Pons (tissue), 1 donor: Measurements from ENCODE around the gene BARHL2.

Experiments used
- DNase-seq: peaks from one replicate; pipeline ENCODE4 v3.0.0-alpha.2; 2016; ENCODE audit warnings: low spot score

Gene BARHL2

DNA sequence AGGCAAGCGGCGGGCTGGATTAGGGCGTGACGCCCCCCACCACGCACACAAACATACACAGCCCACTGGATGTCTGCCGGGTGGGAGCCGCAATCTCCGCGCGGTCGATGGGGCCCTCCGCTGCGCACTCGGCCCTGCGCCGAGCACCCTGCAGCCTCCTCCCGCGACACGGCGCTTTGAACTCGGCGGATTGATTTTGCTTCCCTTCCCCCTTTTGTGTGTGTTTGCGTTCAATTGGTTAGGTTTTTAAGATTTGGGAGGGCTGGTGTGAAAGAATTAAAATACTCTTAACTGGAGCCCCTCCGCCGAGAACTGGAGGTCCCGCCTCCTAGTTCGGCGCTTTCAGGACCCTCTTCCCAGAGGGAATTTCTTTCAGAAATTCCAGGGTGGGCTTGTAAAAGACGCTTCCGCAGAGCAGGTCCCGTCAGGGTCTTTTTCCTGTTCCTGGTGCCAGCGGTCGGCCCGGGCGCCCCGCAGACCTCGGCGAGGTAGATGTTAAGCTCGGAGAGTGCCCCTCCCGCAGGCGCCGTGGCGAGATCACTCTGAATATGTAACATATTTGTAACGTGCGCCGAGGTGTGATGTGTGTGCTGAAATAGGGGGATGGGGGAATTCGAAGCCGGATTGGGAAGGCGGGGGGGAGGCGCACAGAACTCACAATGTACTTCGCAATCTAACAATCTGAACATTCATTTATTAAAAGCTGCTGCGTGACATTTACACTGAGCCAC, 8.0 kb upstream of the BARHL2 start:
- no peak for DNase-seq

DNA sequence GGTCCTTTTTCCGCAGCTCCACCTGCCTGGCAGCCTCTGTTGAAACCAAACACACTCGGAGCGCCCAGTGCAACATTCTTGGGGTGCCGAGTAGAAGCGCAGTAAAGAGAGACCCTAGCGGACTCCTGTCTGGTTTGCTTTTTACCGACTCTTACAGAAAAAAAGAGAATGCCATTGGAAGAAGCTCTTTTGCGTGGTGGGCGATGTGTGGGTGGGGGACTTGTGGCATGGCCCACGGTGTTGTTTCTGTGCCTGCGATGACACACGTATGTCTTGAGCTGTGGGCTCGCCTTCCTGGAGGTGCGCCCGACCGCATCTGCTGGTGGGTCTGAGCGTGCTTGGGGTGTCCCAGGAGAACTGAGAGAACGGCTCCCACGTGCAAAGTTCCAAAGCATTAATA, 7.3 kb upstream of the BARHL2 start:
- DNase-seq, result no peak

DNA sequence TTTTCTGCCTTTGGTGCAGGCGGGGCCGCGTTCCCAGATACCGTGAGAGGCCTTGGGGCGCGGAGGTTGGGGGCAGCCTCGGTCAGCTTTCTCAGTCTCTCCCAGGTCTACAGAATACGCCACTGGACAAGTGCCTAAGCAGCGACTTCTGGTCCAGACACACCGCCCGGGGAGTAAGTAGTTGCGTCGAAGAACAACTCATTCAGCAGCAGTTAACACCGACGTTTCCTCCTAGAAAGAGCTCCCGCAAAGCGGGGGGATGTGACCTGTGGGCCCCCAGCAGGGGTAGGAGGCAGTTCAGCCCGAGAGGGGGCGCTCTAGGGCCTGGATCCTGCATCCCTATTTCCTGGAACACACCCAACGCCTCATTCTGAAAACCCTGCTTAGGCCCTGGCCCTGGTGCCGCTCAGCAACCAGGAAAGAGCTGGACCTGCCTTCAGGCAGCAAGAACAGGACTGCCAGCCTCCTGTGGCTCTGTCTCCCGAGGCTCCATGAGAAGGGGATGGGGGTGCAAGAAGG, 6.5 kb upstream of the BARHL2 start:
- DNase-seq, result no peak

DNA sequence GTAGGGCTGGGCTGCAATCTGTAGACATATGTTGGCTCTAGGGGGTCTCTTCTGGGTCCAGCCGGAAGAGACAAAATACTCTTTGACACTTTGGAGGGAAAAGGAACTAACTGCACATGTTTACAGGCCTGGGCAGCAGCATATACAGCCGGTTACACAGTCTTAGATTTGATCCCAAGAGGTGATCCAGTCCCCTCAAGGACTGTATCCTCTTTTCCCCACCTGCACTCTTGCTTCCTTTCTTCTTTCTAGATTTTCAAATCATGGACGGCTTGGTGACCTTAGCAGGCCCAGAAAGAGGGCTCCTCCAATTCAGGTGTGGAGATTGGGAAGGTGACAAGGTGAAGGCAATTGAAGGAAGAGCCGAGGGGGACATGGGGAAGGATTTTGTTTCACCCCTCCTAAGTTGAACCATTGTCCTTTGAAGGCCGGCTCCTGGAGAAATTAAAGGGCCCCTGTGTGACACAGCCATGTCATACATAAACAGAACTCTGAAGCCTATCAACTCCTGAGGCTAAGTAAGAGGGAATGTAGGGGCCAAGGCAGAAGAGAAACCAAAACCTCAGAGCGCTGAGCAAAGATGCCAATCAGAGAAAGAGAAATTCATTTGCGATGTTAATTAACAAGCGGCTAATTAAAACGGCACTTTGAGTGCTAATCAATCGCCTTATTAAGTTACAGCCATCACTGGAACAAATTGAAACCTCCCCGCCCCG, 5.9 kb upstream of the BARHL2 start:
- DNase-seq, result no peak

DNA sequence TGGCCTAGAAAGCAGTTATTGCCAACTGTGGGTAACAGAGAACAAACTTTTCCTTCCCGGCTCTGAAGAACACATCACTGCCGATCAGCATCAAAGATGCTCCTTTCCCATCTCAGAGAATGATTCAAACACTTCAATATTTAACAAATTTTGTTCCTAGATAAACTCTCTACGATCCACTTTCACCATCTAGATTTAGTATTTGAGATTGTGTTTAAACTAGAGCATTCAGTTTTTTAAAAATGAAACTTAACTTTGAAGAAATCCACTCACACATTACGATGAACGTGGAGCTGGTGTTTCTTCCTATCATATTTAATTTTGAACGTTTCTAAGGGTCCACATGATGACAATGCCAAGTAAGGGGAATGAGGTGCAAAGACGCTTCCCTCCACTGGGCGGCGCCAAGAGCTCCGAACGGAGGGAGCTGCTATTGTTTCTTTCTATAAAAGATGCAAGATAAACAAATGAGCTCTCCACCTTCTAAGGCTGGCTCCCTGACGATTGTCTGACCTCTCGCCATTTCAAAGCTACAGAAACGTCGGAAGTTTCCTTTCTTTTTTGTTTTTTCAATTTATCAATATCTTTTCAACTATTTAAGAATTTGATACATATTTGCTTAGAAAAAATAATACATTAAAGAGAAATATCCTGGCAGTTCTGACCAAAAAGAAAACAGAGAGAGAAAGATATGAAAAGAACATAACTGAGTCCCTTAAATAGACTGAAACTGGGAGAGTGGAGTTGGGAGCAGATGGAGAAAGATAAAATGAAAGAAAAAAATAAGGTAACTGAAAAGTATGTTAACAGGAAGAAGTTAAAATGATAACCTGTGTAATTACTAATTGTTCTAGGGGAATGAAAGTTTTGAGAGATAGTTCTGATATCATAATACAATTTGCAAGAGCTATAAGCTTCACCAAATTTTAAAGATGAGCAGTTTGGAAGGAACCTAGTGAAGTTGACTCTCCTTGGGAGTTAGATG, 4.4 kb upstream of the BARHL2 start:
- DNase-seq, result peak; percentile 62

DNA sequence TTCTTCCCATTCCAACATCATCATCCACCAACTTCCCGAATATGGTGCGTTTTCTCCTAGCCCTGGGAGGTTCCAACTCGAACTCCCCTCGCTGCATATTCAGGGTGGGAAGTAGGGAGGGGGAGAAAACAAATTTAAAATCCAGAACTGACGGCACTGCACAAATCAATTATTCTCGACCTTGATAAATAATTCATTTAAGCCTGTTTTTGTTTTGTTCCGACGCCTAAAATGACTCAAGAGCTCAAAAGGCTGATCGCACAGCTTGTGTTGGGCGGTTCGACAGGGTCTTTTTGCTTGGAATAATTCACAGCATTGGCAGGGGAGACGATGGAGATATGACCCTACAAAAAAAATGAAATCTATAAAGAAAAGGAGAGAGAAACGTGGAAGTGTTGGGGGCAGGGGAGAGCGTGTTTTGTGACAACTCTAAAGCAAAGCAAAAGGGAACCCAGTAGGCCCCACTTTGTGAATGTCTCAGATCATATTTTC, 3.1 kb upstream of the BARHL2 start:
- DNase-seq, result no peak

DNA sequence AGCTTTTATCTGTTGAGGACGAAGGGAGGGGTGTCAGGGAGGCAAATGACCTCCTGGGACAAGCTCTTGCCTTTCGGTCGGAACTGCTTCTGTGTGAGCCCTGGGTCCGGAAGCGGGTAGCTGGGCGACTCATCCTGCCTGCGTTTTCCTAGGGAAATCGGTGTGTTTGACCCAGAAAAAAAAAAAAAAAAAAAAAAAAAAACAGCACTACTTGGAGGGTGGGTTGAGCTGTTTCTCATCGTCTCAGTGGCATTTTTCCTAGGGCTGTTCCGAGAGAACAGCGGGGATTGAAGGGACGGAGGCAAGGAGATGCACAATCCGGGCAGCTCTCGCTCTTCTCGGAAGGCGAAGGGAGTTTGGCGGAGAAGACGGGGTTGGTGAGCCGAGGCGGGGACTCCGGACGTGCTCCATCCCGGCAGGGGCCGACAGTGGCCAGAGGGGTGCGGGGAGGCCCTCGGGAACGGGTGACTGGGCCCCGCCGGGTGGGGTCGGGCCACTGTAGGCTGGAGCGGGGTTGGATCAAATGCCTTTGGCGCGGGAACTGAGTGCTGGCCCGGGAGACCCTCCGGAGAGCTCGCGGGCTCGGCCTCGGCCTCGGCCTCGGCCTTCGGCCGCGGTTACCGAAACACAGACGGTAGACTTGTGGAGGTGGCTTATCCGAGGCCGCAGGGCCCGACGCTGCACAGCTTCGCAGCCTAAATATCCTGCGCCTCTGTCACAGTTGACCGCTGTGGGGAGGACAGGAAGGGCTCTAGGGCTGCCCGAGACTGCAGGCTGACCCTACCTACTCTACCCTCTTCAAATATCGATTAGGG, 2.4 kb upstream of the BARHL2 start:
- no peak for DNase-seq

DNA sequence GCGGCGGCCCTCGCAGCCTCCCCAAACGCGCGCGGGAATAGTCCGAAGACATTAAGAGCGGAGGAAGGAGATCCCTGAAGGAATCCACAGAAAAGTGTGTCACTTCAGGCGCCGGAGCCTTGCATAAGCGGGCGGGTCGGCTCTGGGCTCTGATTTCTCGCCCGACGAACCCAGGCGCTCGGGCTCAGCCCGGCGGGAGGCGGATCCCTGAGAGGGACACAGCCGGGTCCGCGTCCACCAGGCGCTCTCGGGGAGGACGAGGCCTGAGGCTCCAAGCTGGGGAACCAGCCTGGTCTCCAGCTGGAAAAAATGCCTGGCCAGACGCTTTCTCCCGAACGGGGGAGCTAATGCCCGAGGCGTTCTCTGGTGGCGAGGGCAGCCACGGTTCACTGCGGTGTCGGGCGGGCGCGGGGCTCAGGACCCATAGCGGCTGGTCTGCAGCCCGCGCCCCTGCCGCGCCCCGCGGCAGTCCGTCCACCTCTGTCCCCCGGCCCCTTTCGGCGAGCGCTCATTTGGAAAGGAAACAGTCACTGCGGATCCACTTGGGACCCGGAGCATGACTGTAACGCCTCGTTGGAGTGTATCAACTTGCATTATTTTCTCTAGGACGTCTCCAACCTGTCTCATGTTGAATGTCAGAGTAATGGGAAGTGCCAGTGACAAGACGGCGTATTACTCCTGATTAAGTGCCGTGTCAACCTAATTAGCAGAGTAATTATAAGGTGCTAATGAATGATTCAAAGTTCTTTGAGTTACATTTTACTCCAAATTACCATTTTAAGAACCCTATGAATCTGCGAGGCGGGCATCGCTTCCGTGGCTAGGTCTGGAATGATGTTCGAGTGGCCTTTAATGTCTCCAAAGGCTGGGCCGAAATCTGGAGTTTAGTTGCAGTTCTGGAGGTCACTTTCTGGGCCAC, 1.6 kb upstream of the BARHL2 start:
- DNase-seq, result no peak

DNA sequence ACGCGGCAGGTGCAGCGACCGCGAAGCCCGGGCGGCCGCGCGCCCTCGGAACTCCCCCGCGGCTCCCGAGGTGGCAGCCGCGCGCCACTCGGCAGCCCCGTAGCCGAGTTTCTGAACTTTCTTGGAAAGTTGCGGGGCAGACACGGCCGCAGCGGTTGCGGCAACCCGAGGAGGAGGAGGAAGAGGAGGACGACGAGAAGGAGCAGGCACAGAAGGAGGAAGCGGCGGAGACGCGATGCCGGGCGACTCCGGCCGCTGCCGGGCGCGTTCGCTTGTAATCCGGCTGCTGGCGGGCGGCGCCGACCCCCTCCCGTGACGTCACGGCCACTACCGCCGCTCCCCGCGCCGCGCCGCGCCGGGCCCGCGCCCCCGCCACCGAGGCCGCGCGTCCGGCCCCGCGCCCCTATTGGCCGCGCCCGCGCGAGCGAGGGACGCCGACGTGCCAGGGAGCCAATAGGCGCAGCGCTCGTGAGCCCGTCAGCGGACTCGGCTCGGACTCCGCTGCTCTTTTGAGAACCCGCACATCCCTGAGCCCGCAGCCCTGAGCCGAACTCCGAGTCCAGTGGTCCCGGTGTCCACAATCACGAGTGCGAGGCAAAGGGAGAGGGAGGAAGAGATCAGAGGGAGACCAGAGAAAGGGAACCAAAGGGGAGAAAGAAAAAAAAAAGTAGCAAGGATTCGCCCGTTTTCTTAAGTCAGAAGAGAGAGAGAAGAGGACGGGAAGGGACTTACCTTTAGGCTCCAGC, 736 bp upstream of the BARHL2 start:
- no peak for DNase-seq

DNA sequence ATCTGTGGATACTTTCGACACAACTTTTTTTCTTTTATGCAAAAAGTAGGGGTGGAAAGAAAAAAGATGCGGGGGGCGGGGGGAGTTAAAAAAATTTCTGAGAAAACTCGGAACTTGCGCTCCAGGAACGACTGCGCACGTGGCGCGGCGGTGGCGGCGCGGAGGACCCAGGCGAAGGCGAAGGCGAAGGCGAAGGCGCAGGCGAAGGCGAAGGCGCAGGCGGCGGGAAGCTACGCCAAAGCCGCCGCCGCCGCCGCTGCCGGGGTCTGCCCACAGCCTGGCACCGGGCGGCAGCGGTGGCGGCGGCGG, 208 bp upstream of the BARHL2 start:
- DNase-seq, result no peak

DNA sequence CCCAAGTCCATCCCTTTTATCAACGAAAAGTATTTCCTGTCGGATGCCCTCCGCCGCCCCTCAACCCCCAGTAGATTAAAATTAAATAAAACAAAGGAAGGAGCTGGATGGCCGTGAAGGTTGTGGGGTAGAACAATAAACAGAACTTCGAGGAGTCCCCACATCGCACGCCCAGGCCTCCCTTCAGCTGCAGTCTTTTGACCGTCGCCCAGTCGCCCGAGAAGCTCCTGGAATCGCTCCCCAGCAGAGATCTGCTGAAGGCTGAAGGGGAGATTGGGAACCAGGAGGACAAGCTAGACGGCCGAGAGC, 905 bp downstream of the BARHL2 start:
- no peak for DNase-seq

DNA sequence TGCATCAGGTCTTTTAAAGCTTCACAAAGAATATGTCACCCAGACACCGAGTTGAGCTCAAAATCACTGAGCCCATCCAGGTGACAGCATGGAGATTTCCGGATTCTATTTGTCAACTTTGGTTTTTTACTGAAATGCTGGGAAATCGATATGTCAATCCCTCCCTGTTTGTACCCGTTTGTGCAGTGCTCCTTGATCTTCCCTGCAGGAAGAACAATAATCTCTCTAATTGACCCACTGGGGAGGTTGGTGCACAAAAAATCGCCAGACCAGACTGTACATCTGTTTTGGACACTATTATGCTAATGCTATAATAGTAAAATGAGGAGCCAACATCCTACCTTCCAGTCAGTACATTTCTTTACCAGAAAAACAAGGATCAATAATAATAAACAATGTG, 1.8 kb downstream of the BARHL2 start:
- no peak for DNase-seq

DNA sequence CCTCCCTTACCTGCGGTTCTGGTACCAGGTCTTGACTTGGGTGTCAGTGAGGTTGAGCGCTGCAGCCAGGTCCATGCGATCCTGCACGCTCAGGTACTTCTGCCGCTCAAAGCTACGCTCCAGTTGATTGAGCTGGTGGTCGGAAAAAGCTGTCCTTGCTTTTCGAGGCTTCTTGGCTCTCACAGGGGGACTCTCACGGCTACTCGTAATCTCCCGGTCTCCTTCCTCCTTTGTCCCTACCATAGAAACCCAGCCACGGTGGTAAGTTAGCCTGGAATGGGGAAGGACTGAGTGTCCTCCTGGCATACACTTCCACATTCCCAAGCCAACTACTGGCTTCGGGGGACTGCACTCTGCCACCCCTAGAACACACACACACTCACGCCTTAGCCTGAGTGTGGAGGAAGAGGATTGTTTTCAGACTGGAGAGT, 2.6 kb downstream of the BARHL2 start:
- no peak for DNase-seq

DNA sequence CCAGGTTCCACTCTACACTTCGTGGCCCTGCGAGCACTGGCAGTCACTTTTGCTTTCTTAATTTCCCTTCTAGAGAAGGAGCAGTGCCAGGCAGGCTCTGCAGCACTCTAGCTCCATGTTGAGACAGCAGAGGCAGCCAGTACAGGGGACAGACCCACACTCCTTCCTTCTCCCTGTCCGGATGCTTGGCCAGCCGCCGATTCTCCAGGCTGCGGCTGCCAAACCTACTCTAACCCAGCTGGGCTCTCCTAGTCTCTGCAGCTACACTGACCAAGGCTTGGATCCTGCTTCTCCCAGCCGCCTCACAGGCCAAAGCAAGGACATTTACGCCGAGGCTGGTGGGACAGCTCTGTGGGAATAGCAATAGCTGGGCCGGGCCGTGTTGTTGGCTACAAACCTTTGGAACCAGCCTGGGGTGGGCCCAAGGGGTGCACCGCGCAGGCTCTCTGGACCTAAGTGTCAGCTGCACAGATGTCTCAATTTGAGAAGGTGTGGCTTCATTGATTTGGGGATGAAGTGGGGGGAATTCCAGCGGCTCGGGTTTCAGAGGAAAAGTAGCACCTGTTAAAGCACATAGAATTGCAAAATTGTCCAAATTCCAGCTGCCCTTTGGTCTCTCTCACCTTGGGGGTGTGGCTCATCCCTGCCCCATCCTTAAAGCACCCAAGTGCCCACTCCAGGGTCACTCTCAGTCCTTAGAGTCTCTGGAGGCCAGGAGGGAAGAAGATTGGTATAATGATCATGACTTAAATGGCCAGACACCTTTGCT, 3.2 kb downstream of the BARHL2 start:
- DNase-seq, result no peak

DNA sequence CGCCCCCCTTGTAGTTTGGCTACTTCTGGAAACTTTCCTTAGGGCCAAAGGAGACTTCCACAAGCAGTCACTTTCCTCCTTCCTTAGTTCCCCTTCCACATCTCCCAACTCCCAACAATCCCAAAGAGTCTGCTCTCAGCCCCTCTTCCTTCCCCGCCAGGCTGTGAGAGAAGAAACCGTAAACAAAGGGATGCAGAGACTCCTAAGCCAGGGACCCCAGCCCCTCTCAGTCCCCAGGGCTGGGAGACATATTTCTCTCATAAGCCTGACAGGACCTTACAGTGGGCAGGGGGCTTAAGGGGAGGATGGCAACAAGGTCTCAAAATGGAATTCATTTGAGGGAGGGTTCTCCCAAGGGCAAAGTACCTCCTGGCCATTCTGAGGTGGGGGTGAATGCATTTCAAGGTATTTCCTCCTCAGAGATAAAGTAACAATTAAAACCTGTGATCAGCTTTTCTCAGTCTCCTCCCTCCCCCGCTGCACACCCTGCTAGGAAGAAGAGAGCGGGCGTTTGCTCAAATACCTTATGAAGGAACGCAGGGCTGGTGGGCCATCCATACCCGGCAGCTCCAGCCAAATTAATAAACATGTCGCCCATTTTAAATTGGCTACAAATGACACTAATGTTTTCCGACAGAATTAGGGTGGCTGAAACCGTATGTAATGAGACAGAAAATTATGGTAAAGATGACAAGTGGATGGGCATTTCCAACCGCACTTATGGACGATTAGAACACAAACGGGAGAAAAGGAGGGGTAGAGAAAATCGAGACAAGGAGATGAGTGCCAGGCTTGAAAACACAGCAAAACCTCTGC, 4.0 kb downstream of the BARHL2 start:
- DNase-seq, result no peak

DNA sequence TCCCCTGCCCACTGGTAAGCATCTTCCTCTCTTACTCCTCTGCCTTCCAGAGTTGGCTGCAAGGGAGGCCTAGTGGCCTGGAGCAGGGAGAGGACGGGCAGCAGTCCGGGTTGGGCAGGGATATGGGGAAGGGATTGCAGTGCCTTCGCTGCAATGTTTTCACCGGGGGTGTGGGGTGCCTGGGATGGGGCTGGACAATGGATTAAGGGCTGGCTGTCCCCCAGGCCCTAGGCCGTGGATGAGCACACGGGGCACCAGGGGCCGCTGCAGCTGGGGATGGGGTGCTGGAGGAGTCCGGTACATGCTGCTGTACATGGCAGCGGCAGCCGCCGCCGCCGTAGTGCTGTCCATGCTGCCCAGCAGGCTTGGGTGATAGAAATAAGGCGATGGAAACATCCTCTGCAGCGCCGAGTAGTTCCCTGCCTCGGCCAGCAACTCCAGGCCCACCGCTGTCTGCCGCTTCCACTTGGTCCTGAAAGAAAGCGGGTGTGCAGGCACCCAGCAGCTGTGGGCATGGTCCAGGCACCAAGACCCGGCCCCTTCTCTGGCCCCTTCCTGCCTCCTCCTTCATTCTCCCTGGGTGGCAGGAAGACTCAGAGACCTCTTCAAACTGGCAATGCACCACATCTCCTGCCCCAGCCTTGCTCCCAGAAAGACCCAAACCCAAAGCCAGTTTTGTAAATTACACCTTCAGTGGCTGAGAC, 4.8 kb downstream of the BARHL2 start:
- no peak for DNase-seq

DNA sequence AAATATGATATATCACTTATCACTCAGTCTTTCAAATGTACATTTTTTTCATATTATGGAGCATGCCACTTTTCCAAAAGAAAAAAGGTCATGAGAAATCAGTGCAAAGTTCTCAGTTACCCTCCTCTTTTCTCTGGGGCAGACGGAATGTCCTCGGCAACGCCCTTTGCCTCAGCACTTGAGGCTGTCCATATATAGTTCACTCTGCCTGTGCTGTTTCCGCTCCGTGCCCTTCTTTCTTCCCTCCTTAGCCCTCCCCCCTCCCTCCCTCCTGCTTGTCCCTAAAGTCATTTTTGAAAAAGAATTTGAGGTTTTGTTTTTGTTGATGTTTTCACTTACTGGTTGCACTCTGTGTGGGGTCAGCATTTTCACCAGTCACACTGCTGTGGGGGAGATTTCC, 5.4 kb downstream of the BARHL2 start:
- no peak for DNase-seq
